DND-41 (cell line): ENCODE data around the gene ST6GALNAC3.

Experiments
- ATAC-seq: fragments of 200-7000 bp; cut with Tn5 transposase; 3 replicates; pipeline ENCODE4 v1.9.1; 2021; ENCODE audit warnings: low read depth; ENCODE audit not compliant: insufficient read depth
- DNase-seq: peaks from one replicate; pipeline ENCODE4 v3.0.0-alpha.2; 2020
- H2AFZ ChIP-seq: 2 replicates; pipeline ENCODE4 v1.6.0; 2012; ENCODE audit warnings: low read depth, low read length
- H3K27ac ChIP-seq: 2 replicates; pipeline ENCODE4 v1.5.1; 2012; ENCODE audit warnings: low read length, inconsistent platforms
- H3K27me3 ChIP-seq: fragments of 200-600 bp; sonication (generic); 2 replicates; pipeline ENCODE4 v1.6.0; 2012; ENCODE audit warnings: low read length, mild to moderate bottlenecking, inconsistent platforms; ENCODE audit not compliant: insufficient read depth, poor library complexity
- H3K36me3 ChIP-seq: 2 replicates; pipeline ENCODE4 v1.5.1; 2012; ENCODE audit warnings: low read length, inconsistent platforms; ENCODE audit not compliant: insufficient read depth
- H3K4me1 ChIP-seq: 2 replicates; pipeline ENCODE4 v1.5.1; 2012; ENCODE audit warnings: mild to moderate bottlenecking, low read length; ENCODE audit not compliant: insufficient read depth
- H3K4me2 ChIP-seq: 2 replicates; pipeline ENCODE4 v1.6.0; 2012; ENCODE audit warnings: mild to moderate bottlenecking, moderate library complexity, low read length, inconsistent platforms; ENCODE audit not compliant: insufficient read depth
- H3K4me3 ChIP-seq, 2 experiments: fragments of 200-600 bp in 1 of 2; shearing (Covaris generic) in 1 of 2; 2 replicates each; pipeline ENCODE4 v1.5.1; 2012 to 2016; ENCODE audit warnings: inconsistent platforms in 2 of 2, low read length in 2 of 2, mild to moderate bottlenecking in 2 of 2, low read depth in 1 of 2, moderate library complexity in 1 of 2
- H3K79me2 ChIP-seq: 2 replicates; pipeline ENCODE4 v1.6.0; 2012; ENCODE audit warnings: low read length, inconsistent platforms; ENCODE audit not compliant: insufficient read depth
- H3K9ac ChIP-seq: 2 replicates; pipeline ENCODE4 v1.6.0; 2012; ENCODE audit warnings: low read depth, mild to moderate bottlenecking, inconsistent platforms, low read length, moderate library complexity
- H3K9me3 ChIP-seq: 2 replicates; pipeline ENCODE4 v1.5.1; 2012; ENCODE audit warnings: low read length, moderate library complexity, mild to moderate bottlenecking, inconsistent platforms; ENCODE audit not compliant: insufficient read depth, severe bottlenecking
- H4K20me1 ChIP-seq: 2 replicates; pipeline ENCODE4 v1.6.0; 2012; ENCODE audit warnings: low read length; ENCODE audit not compliant: insufficient read depth
- EZH2 ChIP-seq: IDR thresholded peaks from 3 replicates; pipeline ENCODE4 v1.6.1; 2012; ENCODE audit warnings: borderline replicate concordance, low read depth, mild to moderate bottlenecking, moderate library complexity, low read length, inconsistent platforms; ENCODE audit not compliant: severe bottlenecking
- TF ChIP-seq, protein P1 (sequence below): IDR thresholded peaks from 2 replicates; pipeline ENCODE4 v1.5.1; 2012; ENCODE audit warnings: borderline replicate concordance, low read length, moderate library complexity, mild to moderate bottlenecking; ENCODE audit not compliant: poor library complexity, severe bottlenecking; ENCODE audit errors: extremely low read depth

The ST6GALNAC3 gene

DNA sequence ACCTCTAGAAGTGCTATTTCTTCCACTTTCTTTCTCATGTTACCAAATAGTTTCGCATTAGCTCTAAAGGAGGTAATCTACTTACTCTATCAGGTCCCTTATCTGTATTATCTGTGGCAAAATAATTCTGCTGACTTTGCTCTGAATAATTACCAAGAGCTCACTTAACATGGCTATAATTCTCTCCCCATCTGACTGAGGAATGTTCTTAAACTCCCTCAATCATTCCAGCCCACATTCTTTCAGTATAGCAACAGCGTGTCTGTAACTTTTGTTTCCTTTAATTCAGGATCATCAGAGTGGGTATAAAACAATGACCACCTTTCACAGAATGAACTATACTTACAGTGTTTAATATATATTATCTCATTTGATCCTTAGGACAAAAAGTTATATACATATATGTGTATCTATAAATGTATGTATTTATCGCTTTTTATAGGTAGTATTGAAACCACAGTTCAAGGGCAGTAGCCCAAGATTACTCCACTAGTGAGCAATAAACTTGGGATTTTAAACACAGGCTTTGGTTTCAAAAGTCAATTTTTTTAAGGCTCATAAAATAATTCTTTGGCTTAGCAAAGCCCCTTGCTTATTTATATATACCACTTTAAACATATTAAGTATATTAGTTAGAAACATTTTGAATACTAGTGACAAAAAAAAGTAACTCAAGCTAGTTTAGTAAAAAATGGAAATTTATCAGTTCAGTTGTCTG lies 36.1 kb upstream of the ST6GALNAC3 start:
- H3K27ac ChIP-seq, result no peak overlapping the region
- no peaks in the 10 kb centered on the region for H3K79me2 ChIP-seq
- no peaks in the 10 kb centered on the region for H3K27me3 ChIP-seq
- DNase-seq, result no peak
- no peaks in the 10 kb centered on the region for H3K36me3 ChIP-seq
- no peak overlapping the region for H3K9ac ChIP-seq
- TF ChIP-seq, protein P1, sequence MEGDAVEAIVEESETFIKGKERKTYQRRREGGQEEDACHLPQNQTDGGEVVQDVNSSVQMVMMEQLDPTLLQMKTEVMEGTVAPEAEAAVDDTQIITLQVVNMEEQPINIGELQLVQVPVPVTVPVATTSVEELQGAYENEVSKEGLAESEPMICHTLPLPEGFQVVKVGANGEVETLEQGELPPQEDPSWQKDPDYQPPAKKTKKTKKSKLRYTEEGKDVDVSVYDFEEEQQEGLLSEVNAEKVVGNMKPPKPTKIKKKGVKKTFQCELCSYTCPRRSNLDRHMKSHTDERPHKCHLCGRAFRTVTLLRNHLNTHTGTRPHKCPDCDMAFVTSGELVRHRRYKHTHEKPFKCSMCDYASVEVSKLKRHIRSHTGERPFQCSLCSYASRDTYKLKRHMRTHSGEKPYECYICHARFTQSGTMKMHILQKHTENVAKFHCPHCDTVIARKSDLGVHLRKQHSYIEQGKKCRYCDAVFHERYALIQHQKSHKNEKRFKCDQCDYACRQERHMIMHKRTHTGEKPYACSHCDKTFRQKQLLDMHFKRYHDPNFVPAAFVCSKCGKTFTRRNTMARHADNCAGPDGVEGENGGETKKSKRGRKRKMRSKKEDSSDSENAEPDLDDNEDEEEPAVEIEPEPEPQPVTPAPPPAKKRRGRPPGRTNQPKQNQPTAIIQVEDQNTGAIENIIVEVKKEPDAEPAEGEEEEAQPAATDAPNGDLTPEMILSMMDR, result no peak
- no peak for TF ChIP-seq EZH2
- no peak for ATAC-seq
- H3K4me2 ChIP-seq, result no peak overlapping the region
- H2AFZ ChIP-seq, result no peak overlapping the region
- no peaks in the 10 kb centered on the region for H3K9me3 ChIP-seq
- no peaks in the 10 kb centered on the region for H4K20me1 ChIP-seq
- H3K4me3 ChIP-seq, result no peak overlapping the region
- no peaks in the 10 kb centered on the region for H3K4me1 ChIP-seq

DNA sequence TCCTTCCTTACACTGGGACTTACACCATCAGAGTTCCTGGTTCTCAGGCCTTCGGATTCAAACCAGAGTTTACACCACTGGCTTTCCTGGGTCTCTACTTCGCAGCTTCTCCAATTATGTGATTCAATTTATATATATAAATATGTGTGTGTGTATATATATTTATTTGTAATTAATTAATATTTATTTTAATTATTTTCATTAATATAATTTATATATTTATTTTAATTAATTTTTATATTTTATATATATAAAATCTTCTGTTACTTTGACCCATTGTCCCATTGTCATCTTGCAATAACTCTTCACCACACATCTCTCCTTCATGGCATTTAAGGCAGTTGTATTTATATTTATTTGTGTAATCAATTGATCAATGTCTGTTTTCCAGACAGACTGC lies 28.4 kb upstream of the ST6GALNAC3 start:
- no peak overlapping the region for H2AFZ ChIP-seq
- H3K4me2 ChIP-seq, result no peak overlapping the region
- no peak overlapping the region for H3K4me3 ChIP-seq
- DNase-seq, result no peak
- no peaks in the 10 kb centered on the region for H3K79me2 ChIP-seq
- H3K27ac ChIP-seq, result no peak overlapping the region
- no peaks in the 10 kb centered on the region for H3K9me3 ChIP-seq
- ATAC-seq, result no peak
- no peaks in the 10 kb centered on the region for H3K36me3 ChIP-seq
- H4K20me1 ChIP-seq, result no peaks in the 10 kb centered on the region
- H3K9ac ChIP-seq, result no peak overlapping the region
- no peak for TF ChIP-seq EZH2
- TF ChIP-seq, protein P1, result no peak
- no peaks in the 10 kb centered on the region for H3K27me3 ChIP-seq
- H3K4me1 ChIP-seq, result no peaks in the 10 kb centered on the region

DNA sequence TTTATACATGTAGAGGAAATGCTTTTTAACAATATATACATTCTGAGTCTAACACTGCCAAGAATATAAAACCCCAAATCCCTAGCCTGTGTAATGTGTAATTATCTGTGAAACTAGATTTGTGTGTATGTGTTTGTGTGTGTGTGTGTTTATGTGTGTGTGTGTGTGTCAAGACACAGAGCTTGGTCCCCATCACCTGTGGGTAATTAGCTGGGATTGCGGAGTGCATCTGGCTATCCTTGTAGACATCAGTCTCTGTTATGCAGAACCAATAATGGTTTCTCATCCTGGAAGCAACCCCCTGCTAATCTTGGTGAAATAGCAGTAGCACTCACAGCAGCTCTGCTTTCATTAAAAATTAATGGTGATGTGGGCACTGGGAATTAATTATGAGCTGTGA lies 26.3 kb upstream of the ST6GALNAC3 start:
- no peak overlapping the region for H3K27ac ChIP-seq
- TF ChIP-seq, protein P1, result no peak
- TF ChIP-seq EZH2, result no peak
- no peak overlapping the region for H3K4me3 ChIP-seq
- no peak for DNase-seq
- no peaks in the 10 kb centered on the region for H3K9me3 ChIP-seq
- H3K4me1 ChIP-seq, result no peaks in the 10 kb centered on the region
- H3K4me2 ChIP-seq, result no peak overlapping the region
- H3K27me3 ChIP-seq, result no peaks in the 10 kb centered on the region
- ATAC-seq, result no peak
- no peak overlapping the region for H2AFZ ChIP-seq
- no peaks in the 10 kb centered on the region for H3K79me2 ChIP-seq
- no peak overlapping the region for H3K9ac ChIP-seq
- no peaks in the 10 kb centered on the region for H4K20me1 ChIP-seq
- no peaks in the 10 kb centered on the region for H3K36me3 ChIP-seq
